ENCODE results near the gene ARL8B.
"Not testable (repeated sequence)": the region's sequence is repeated elsewhere in the genome, so short reads cannot be mapped to it uniquely, and the experiment has no call there.

The ARL8B gene

GRCh38 chr3:5122030-5122740, at the start of gene ARL8B:
Gene ARL8B (plus strand): TSS chr3:5122292. CDS start chr3:5122466, 174 bp downstream.
- peak; percentile 85 to 91 for DNase-seq (ENCODE audit: low read depth in 2 of 2)

DNA sequence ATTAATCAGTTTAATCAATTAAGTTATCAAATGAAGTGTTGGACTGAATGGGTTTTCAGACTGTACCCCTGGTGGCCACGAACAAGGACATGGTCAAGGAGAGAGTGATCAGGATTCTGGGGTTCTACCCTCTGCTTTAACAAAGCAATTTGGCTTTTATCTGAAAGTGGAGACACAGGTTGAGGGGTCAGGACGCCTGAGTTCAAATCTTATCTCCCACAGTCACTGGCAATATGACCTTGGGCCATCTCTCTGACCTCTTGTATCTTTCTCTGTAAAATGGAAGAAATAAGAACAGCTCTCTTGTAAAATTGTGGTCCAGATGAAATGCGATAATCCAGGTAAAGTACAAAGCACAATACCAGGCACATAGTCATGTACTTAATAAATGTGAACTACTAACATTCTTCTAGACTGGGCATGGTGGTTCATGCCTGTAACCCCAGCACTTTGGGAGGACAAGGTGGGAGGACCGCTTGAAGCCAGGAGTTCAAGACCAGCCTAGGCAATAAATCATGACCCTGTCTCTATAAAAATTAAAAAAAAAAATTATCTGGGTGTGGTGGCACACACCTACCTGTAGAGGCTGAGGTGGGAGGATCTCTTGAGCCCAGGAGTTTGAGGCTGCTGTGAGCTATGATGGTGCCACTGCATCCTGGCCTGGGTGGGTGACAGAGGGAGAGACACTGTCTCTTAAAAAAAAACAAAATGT, 48.6 kb upstream of the ARL8B start:
- no peak for DNase-seq (ENCODE audit: low read depth in 2 of 2)

- DNase-seq (ENCODE audit: low read depth in 2 of 2): no peak
These were observed 43.9 kb upstream of the ARL8B start for GRCh38 chr3:5078151-5078550.

GRCh38 chr3:5079761-5080160, 42.3 kb upstream of the ARL8B start:
- no peak for DNase-seq (ENCODE audit: low read depth in 2 of 2)

DNA sequence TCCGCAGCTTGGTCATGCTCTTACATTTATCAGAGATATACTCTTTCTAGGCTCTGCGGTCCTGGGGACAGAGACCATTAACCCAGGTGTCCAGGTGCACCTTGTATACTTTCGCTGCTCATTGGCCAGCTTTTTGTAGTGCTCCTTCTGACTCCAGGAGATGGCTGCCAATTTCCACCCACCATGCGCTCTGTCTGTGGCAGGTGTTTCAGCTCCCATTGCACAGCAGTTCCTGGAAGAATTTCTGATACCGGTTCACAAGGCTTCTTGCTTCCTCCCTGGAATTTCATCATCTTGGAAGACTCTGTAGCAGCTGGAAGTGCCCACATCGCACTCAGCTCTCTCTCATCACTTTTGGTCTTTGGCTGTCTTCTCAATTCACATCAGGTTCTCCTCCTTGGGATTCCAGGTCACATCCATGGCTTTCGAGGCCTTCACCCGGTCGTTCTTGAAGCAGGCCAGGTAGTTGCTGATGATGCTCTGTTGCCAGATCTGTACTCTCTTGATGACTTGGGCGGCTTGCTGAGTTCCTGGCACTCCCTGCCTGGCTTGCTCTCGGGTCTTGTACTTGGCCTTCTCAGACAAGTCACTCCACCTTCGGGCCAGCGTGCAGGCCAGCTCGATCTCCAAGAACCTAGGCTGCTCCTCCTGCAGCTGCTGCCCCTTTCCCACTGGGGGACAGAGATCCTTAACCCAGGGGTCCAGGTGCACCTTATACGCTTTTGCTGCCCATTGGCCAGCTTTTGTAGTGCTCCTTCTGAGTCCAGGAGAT, 41.1 kb upstream of the ARL8B start:
- DNase-seq (ENCODE audit: low read depth in 2 of 2): no peak

DNA sequence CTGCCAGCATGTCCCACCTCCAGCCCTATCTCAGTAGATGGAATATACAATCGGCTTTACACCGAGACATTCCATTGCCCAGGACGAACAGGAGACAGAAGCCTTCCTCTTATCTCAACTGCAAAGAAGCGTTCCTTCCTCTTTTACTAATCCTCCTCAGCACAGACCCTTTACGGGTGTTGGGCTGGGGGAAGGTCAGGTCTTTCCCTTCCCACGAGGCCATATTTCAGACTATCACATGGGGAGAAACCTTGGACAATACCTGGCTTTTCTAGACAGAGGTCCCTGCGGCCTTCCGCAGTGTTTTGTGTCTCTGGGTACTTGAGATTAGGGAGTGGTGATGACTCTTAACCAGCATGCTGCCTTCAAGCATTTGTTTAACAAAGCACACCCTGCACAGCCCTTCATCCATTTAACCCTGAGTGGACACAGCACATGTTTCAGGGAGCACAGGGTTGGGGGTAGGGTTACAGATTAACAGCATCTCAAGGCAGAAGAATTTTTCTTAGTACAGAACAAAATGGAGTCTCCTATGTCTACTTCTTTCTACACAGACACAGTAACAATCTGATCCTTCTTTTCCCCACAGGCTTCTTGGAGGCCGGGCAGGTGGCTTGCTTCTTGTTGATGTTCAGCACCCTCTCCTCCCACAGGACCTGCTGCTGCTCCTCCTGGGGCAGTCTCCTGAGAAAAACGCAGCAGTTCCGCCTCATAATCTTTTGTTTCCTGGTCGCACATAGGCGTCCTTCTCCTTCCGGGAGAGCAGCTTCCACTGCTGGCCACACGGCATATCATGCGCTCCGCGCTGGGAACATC, 39.9 kb upstream of the ARL8B start:
- DNase-seq (ENCODE audit: low read depth in 2 of 2): not testable (repeated sequence)

DNA sequence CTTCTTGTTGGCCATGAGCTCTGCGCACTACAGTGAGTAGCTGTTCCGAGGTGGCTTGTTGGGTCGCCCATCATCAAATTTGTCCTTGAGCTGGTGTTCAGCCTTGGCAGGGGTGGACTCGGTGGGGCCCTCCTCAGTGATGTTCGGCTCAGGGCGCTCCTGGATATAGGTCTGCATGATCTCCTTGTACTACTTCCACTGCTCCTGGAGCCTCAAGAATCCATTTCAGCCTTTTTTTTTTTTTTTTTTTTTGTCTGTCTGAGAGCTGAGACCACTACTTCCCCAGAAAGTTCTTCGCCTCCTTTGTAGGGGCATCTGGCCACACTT, 39.3 kb upstream of the ARL8B start:
- no peak for DNase-seq (ENCODE audit: low read depth in 2 of 2)

DNA sequence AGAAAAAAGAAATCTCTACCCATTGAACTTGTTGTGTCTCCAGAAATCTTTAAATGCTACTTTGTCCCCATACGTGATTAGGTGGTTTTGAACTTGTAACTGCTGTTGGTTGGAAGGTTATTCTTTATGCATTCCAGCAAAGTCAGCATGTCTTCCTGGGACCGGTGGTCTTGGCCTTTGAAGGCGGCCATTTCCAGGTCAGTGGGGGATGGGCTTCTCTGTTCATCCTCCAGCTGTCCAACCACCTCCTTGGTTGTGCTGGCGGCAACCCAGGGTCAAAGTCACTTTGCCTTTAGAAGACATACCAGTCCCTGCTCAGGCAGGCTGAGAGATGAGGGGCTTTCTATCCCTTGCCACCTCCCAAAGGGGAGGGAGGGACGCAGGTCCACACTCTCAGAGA, 37.9 kb upstream of the ARL8B start:
- no peak for DNase-seq (ENCODE audit: low read depth in 2 of 2)

DNA sequence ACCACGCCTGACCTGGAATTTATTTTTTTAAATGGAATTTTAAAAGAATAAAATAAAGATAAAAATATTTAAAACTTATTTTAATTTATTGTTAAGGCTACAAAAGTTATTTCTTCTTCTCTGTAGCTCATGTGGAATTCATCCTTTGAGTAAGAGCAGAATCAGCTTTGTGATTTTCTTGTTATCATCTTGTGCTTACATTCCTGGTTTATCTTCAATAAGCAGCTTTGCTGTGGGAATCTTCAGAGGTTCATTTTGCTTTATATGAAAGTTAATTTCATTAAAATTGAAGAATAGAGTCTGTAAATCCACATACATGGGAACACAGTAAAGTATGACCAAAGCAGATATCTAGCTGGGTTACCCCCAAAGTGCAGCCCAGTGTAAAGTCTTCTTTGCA, 35.4 kb upstream of the ARL8B start:
- no peak for DNase-seq (ENCODE audit: low read depth in 2 of 2)

DNA sequence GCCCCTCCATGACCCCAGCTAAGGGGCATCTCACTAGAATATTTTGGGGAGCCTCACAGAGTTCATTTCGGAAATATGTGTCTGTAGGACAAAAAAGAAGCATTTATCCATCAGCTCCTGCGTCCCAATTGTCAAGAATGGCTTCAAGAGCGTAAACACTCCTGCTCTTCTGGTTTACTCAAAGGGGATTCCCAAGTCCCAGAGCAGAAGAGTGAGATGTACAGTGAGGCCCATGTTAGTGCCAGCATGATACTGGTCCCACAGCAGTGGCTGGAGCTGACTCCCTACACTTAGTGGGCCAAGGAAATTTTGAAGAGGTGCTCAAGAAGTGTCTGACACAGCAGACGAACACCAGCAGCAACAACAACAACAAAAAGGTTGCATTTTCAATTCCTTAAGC, 34.9 kb upstream of the ARL8B start:
- no peak for DNase-seq (ENCODE audit: low read depth in 2 of 2)

GRCh38 chr3:5090197-5090596, 31.9 kb upstream of the ARL8B start:
- no peak for DNase-seq (ENCODE audit: low read depth in 2 of 2)

- no peak for DNase-seq (ENCODE audit: low read depth in 2 of 2)
These were observed 30.1 kb upstream of the ARL8B start for GRCh38 chr3:5092018-5092417.

DNA sequence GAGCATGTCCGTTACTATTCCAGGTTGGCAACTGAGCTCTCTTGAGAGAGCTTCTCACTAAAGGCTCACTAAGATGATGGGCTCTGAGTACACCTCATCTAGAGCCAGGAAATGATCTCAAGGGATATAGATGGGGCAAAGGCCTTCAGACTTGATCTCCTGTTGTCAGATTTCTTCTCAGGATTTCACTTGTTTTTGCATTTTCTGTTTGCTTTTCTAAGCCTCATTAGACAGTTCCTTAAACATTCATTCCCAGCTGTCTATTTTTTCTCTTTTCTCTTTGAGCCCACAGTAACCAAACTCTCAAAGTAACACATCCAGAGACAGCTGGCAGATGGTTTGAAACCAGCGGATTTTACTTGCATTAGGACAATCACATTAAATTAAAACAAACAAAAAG, 28.4 kb upstream of the ARL8B start:
- no peak for DNase-seq (ENCODE audit: low read depth in 2 of 2)

DNA sequence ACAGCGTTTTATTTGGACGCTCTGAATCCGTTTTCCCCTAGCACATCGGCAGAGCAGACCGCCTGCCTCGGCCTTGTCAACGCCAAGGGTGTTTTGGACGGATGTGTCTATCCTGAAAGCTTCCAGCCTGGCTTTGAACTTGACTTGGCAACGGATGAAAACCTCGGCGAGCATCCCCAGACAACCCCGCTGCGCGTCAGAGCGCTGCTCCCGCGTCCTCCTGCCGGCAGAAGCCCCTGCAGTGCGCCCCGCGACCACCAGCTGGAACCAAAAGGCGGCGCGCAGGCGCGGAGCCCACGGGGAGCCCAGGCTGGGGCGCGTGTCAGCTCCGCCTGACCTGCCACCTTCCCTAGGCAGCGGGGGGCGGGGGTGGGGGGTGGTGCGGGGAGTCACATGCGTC, 26.2 kb upstream of the ARL8B start:
- peak in 1 of 2 donors; percentile 3 for DNase-seq (ENCODE audit: low read depth in 2 of 2)

GRCh38 chr3:5096336-5097008, 25.6 kb upstream of the ARL8B start:
- no peak for DNase-seq (ENCODE audit: low read depth in 2 of 2)

DNA sequence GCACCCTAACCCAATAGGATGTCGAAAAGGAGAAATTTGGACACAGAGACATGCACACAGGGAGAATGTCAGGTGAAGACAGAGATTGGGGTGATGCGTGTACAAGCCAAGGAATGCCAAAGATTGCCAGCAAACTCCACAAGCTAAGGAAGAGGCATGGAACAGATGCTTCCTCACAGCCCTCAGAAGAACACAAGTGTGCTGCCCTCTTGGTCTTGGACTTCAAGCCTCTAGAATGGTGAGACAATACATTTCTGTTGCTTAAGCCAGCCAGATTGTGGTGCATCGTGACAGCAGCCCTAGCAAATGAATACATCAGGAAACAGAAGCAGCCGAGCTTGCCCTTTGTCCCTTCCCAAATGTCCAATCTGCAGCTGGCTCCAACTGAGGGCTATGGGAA, 23.7 kb upstream of the ARL8B start:
- DNase-seq (ENCODE audit: low read depth in 2 of 2): no peak

DNA sequence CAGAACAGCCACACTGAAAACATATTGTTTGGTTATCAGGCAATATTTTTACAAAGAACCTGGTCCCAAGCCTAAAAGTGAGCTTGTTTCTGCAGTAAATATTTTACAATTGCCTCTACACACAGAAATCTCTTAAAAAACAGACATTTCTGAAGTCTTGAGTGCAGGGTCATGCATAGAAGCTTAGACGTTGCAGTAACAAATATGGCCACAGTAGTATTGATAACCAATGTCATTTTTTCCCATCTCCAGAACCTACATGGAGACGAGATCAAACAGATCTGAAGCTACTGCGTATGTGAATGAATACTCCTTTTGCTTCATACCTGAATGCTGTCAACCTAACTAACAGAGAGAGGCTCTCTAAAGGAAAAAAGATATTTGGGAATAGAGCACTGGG, 19.6 kb upstream of the ARL8B start:
- DNase-seq (ENCODE audit: low read depth in 2 of 2): no peak

- no peak for DNase-seq (ENCODE audit: low read depth in 2 of 2)
These were observed 18.3 kb upstream of the ARL8B start for GRCh38 chr3:5103743-5104142.

DNA sequence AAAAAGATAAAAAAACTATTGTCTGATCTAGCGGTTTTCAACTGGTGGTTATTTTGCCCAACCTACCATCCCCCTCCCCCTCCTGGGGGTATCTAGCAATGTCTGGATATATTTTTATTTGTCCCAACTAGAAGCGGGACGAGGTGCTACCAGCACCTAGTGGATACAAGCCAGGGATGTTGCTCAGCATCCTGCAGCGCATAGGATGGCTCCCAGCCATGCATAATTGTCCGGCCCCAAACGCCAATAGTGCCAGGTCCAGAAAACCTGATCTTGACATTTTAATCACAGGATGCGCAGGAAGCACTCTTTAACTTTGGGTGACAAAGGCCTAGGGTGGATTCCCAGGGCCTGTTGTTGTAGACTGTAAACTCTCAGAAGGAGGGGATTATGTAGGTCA, 17.0 kb upstream of the ARL8B start:
- no peak for DNase-seq (ENCODE audit: low read depth in 2 of 2)

- DNase-seq (ENCODE audit: low read depth in 2 of 2): not testable (repeated sequence)
These were observed 15.7 kb upstream of the ARL8B start for GRCh38 chr3:5106371-5106770.

DNA sequence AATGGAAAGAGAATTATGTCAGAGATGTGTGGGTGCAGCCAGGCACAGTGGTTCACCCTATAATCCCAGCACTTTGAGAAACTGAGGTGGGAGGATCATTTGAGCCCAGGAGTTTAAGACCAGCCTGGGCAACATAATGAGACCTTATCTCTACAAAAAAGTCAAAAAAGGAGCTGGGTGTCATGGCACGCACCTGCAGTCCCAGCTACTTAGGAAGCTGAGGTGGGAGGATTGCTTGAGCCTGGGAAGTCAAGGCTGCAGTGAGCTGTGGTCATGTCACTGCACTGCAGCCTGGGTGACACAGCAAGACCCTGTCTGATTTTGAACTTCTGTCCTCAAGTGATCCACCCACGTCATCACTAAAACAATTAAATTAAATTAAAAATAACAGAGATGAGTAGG, 15.2 kb upstream of the ARL8B start:
- DNase-seq (ENCODE audit: low read depth in 2 of 2): not testable (repeated sequence)

Measured in stimulated activated CD4-positive, alpha-beta T cell treated with anti-CD3 and anti-CD28 coated beads, Interleukin-15, amount 100 ng/mL, for 48 hours (primary cell).